Lower leg skin (tissue), 4 donors: Measurements from ENCODE around the gene KMO. TPM values are rescaled to one million over a fixed set of nuclear protein-coding genes. Genes with fewer than 3 reads are reported as not detected.

ENCODE experiments used
- DNase-seq, 2 donors: peaks; one replicate each; pipeline ENCODE4 v3.0.0-alpha.2; 2019; ENCODE audit warnings: low spot score in 2 of 2
- H3K4me3 ChIP-seq: fragments of 200-600 bp; sonication (generic); 2 replicates; pipeline ENCODE4 v1.5.1; 2017; ENCODE audit warnings: mild to moderate bottlenecking, low read depth; ENCODE audit not compliant: poor library complexity, severe bottlenecking
- POLR2A ChIP-seq, 2 donors: fragments of 450-650 bp; IDR thresholded peaks; one replicate each; pipeline ENCODE4 v1.6.1; 2016 to 2017; ENCODE audit warnings: antibody characterized with exemption in 2 of 2, mild to moderate bottlenecking in 1 of 2, moderate library complexity in 1 of 2
- WGBS, 2 donors: methylation state at CpG; one replicate each; pipeline ENCODE4 v1.1.5; 2018; 5-methylcytosine and 5-hydroxymethylcytosine counted together
- intact Hi-C: fragments of 100-400 bp; cut with DNase I; formaldehyde crosslinking; loops from one replicate; pipeline ENCODE4 v1.15.0; 2023; ENCODE audit warnings: low total_unique reads
- total RNA-seq, 4 donors: library from RNA; depleted of rRNA; stranded (reverse); fragments of >200 nt; gene quantifications; one replicate each; pipeline ENCODE4 v1.1.0, GENCODE V29; 2016
- TF ChIP-seq, protein P1 (sequence below), 3 donors: fragments of 450-650 bp; IDR thresholded peaks; one replicate each; pipeline ENCODE4 v1.5.1; 2016; ENCODE audit warnings: antibody characterized with exemption in 3 of 3, mild to moderate bottlenecking in 3 of 3, moderate library complexity in 2 of 3

Gene KMO
- total RNA-seq, 4 donors from 2014 or later = 0.13 to 0.51 (median 0.15) TPM; not detected in 1

- intact Hi-C loops = no loop called here
- no peak for DNase-seq
- WGBS, 2 donors = 10 to 11% methylated on average over 11 of the region's 11 CpGs
- peak overlapping the region; percentile 82 for H3K4me3 ChIP-seq
- TF ChIP-seq POLR2A (IDR thresholded peaks at IDR 0.05) = no peak
- TF ChIP-seq, protein P1, sequence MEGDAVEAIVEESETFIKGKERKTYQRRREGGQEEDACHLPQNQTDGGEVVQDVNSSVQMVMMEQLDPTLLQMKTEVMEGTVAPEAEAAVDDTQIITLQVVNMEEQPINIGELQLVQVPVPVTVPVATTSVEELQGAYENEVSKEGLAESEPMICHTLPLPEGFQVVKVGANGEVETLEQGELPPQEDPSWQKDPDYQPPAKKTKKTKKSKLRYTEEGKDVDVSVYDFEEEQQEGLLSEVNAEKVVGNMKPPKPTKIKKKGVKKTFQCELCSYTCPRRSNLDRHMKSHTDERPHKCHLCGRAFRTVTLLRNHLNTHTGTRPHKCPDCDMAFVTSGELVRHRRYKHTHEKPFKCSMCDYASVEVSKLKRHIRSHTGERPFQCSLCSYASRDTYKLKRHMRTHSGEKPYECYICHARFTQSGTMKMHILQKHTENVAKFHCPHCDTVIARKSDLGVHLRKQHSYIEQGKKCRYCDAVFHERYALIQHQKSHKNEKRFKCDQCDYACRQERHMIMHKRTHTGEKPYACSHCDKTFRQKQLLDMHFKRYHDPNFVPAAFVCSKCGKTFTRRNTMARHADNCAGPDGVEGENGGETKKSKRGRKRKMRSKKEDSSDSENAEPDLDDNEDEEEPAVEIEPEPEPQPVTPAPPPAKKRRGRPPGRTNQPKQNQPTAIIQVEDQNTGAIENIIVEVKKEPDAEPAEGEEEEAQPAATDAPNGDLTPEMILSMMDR (IDR thresholded peaks at IDR 0.05) = no peak
These were observed 106.9 kb downstream of the KMO start for GRCh38 chr1:241638909-241639622.

DNA sequence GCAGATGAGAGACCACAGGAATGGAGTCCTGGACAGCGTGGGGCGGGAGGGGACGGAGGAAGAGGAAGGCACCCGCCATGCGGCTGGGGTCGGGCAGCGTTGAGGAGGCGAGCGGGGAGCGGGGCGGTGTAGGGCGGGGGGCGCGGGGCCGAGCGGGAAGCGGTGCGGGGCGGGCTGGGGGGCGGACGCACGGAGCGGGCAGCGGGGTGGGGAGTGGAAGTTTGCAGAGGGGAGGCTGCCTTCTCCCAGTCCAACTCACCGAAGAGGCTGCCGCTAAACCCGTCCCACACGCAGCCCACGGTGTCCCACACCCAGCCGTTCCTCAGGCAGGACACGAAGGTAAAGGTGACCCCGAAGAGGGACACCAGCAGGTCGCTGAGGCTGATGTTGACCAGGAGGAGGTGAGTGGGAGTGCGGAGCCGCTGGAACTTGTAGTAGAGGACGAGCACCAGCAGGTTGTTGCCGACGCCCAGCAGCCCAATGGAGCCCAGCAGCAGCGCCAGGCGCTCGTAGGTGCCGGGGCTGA lies 107.5 kb downstream of the KMO start:
- peak; percentile 31 to 88 for DNase-seq
- intact Hi-C loops = no loop called here
- WGBS, 2 donors = 0 to 1% methylated on average over 24 to 29 of the region's 42 CpGs

DNA sequence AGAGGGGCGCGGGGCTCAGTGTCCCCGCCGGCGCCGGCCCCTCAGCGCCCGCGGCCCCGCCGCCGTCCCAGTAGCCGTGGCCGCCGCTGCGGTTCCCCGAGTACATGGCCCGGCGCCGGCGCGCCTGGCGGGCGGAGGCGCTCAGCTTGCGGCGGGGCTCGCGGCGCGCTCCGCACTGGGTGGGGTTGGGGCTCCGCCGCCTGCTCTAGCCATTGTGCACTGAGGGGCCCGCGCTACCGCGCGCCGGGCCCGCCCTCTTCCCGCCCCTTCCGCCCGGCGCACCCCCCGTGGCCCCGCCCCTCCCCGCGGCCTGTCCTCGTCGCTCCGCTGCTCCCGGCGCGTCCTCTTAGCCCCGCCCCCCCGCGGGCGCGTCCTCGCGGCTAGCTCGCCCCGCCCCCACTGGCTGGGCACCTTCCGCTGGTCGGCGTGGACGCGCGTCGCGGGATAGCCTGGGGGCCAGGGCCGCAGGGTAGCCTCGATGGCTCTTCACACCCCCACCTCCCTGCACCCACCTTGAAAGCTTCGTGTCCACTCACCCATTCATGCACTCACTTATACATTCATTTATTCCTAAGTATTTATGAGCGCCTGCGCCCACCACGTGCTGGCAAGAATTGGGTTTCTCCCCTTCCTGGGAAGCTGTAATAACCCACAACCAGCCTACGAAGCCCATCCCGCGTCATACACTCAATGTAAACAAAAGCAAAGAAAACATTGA lies 108.1 kb downstream of the KMO start, which contains the start of the genes CHML and OPN3:
TSS of gene CHML (minus strand) at position 221 of the 718 bp plus-strand sequence. CDS start 4,603 bp downstream, outside the sequence.
TSS of gene OPN3 (minus strand) at position 221 of the 718 bp plus-strand sequence. CDS start at position 106, 115 bp downstream.
- TF ChIP-seq, protein P1 (IDR thresholded peaks at IDR 0.05) = no peak
- TF ChIP-seq POLR2A (IDR thresholded peaks at IDR 0.05) = no peak
- WGBS, 2 donors = 7 to 37% methylated on average over 7 to 29 of the region's 81 CpGs
- peak within 1 kb of the TSS; percentile 82 for H3K4me3 ChIP-seq
- intact Hi-C loops = no loop called here
- peak; percentile 89 to 98 for DNase-seq

More for the DNA sequence above, 107.5 kb downstream of the KMO start:
- peak overlapping the region; percentile 82 for H3K4me3 ChIP-seq
- TF ChIP-seq, protein P1 (IDR thresholded peaks at IDR 0.05) = no peak
- no peak for TF ChIP-seq POLR2A (IDR thresholded peaks at IDR 0.05)

GRCh38 chr1:241640867-241641622 lies 108.9 kb downstream of the KMO start:
- H3K4me3 ChIP-seq = no peak overlapping the region
- intact Hi-C loops = no loop called here
- 77 to 85% methylated on average over 9 of the region's 9 CpGs for WGBS, 2 donors
- no peak for TF ChIP-seq POLR2A (IDR thresholded peaks at IDR 0.05)
- TF ChIP-seq, protein P1 (IDR thresholded peaks at IDR 0.05) = no peak
- no peak for DNase-seq

DNA sequence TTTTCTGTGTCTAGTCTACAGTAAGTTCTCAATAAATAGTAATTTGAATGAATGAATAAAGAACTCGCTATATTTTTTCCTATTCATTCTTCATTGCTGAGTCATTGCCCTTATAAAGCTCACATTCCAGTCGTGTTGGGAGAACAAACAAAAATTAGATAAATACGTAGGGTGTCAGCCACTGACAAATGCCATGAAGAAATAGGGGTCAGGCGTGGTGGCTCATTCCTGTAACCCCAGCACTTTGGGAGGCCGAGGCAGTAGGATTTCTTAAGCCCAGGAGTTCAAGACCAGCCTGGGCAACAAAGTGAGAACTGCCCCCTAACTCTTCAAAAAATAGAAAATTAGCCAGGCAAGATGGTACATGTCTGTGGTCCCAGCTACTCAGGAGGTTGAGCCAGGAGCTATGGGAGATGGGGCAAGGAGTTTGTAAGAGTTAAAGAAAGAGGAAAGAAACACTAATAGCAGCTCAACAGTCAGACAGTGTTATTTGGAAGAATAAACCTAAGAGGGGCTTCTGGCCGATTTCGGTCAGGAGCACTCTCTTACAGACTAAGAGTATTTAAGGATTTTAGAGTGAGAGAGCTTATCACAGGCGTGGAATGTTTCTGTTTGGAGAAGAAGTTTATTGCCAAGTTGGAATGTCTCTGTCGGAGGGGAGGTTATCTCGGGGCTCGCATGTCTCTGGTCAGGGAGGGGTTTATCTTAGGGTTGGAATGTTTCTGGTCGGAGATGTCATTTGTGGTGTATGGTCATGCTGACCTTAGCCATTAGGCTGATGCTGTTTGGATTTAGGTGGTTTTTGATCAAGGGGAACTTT lies 109.8 kb downstream of the KMO start:
- 76 to 77% methylated on average over 12 of the region's 12 CpGs for WGBS, 2 donors
- no peak for DNase-seq
- no peak overlapping the region for H3K4me3 ChIP-seq
- no peak for TF ChIP-seq POLR2A (IDR thresholded peaks at IDR 0.05)
- TF ChIP-seq, protein P1 (IDR thresholded peaks at IDR 0.05) = no peak
- intact Hi-C loops = no loop called here
